HG02884 (cell line): Measurements from ENCODE around the gene MED15.
A peak's percentile ranks its signal among the peaks of the same experiment; 100 is the strongest.
"Not testable (repeated sequence)": the region's sequence is repeated elsewhere in the genome, so short reads cannot be mapped to it uniquely, and the experiment has no call there.

Source experiments
- ATAC-seq: cut with Tn5 transposase; IDR thresholded peaks from one replicate; pipeline ENCODE4 v1.9.1; 2021; ENCODE audit warnings: mild to moderate bottlenecking, moderate library complexity; ENCODE audit not compliant: unreplicated experiment

The MED15 gene

GRCh38 chr22:20507253-20508066 lies at the start of gene MED15:
Gene MED15, plus strand, starts transcription at chr22:20507610. Its CDS starts 69 bp downstream, at chr22:20507679.
- ATAC-seq = peak; percentile 75

GRCh38 chr22:20458530-20459151 lies 48.8 kb upstream of the MED15 start:
- ATAC-seq = no peak

- no peak for ATAC-seq
Observed at GRCh38 chr22:20459152-20459542, 48.3 kb upstream of the MED15 start.

- ATAC-seq = no peak
Observed at GRCh38 chr22:20459862-20460261, 47.5 kb upstream of the MED15 start.

GRCh38 chr22:20463324-20464095 lies 43.9 kb upstream of the MED15 start:
- ATAC-seq = no peak

- ATAC-seq = no peak
Observed at GRCh38 chr22:20464096-20464614, 43.3 kb upstream of the MED15 start.

GRCh38 chr22:20464912-20465758 lies 42.3 kb upstream of the MED15 start:
- no peak for ATAC-seq

GRCh38 chr22:20465759-20466077 lies 41.7 kb upstream of the MED15 start:
- ATAC-seq = no peak

GRCh38 chr22:20466659-20467379 lies 40.6 kb upstream of the MED15 start:
- no peak for ATAC-seq

- ATAC-seq = no peak
Observed at GRCh38 chr22:20469110-20469868, 38.1 kb upstream of the MED15 start.

GRCh38 chr22:20470525-20470924 lies 36.9 kb upstream of the MED15 start:
- not testable (repeated sequence) for ATAC-seq

- no peak for ATAC-seq
Observed at GRCh38 chr22:20471126-20471833, 36.1 kb upstream of the MED15 start.

GRCh38 chr22:20472629-20473442 lies 34.6 kb upstream of the MED15 start:
- no peak for ATAC-seq

- no peak for ATAC-seq
Observed at GRCh38 chr22:20475115-20475436, 32.3 kb upstream of the MED15 start.

GRCh38 chr22:20475569-20475968 lies 31.8 kb upstream of the MED15 start:
- not testable (repeated sequence) for ATAC-seq

- not testable (repeated sequence) for ATAC-seq
Observed at GRCh38 chr22:20478059-20478458, 29.4 kb upstream of the MED15 start.

GRCh38 chr22:20479612-20480196 lies 27.7 kb upstream of the MED15 start:
- no peak for ATAC-seq

- not testable (repeated sequence) for ATAC-seq
Observed at GRCh38 chr22:20483143-20483506, 24.3 kb upstream of the MED15 start.
